ENCODE measurements around the gene RBMS3. TPM values are rescaled to one million over a fixed set of nuclear protein-coding genes. Genes with fewer than 3 reads are reported as not detected.

Gene RBMS3
- total RNA-seq, 1 experiment from 2014 or later: 0.42 TPM

- H3K9ac ChIP-seq (ENCODE audit: low read length): no peak overlapping the region
- H3K4me1 ChIP-seq (ENCODE audit: control insufficient read depth in 1 of 2, insufficient read depth in 2 of 2, low read length in 2 of 2): no peaks in the 10 kb centered on the region
- no peaks in the 10 kb centered on the region for H3K79me2 ChIP-seq (ENCODE audit: insufficient read depth, low read length)
- no peak overlapping the region for H3K27ac ChIP-seq (ENCODE audit: low read depth, low read length)
- ChIA-PET CTCF (no interaction called here), POLR2A (no interaction called here), RAD21 (ENCODE audit: low non-redundant PET in 1 of 2, low total read pairs in 2 of 2, uncharacterized antibody in 2 of 2, unreplicated experiment in 2 of 2) (no interaction called here)
- no TSS peak for BruUV-seq (replicated peaks)
- TF ChIP-seq ZFX (IDR thresholded peaks at IDR 0.05) (no peak), MAX (IDR thresholded peaks at IDR 0.05) (no peak), RAD21 (IDR thresholded peaks at IDR 0.05; ENCODE audit: low read depth) (no peak), SIN3A (IDR thresholded peaks at IDR 0.05; ENCODE audit: low read depth) (no peak), YY1 (IDR thresholded peaks at IDR 0.05; ENCODE audit: extremely low read depth, insufficient replicate concordance, low read depth, low read length) (no peak), TCF7L2 (IDR thresholded peaks at IDR 0.05; ENCODE audit: borderline replicate concordance, extremely low read depth, insufficient read depth, insufficient read length) (no peak), JUND (IDR thresholded peaks at IDR 0.05) (no peak), FOSL1 (IDR thresholded peaks at IDR 0.05; ENCODE audit: low read depth) (no peak), EZH2 (IDR thresholded peaks at IDR 0.05) (no peak), ZNF274 (IDR thresholded peaks at IDR 0.05; ENCODE audit: low read depth, low read length) (no peak), SP1 (IDR thresholded peaks at IDR 0.05; ENCODE audit: low read depth) (no peak), CTCF (IDR thresholded peaks at IDR 0.05 in 2 of 3, conservative IDR thresholded peaks at IDR 0.05 in 1 of 3; ENCODE audit: borderline replicate concordance in 1 of 3, insufficient read depth in 1 of 3, low read depth in 2 of 3, low read length in 2 of 3) (no peak), ATF3 (IDR thresholded peaks at IDR 0.05) (no peak), CEBPB (IDR thresholded peaks at IDR 0.05; ENCODE audit: low read depth) (no peak), REST (IDR thresholded peaks at IDR 0.05; ENCODE audit: low read depth) (no peak)
- no peak overlapping the region for H3K4me3 ChIP-seq (replicated peaks in 1 of 2; ENCODE audit: low read depth in 1 of 2, low read length in 2 of 2)
- no peak for ATAC-seq
- H2AFZ ChIP-seq (ENCODE audit: low read depth, low read length, poor library complexity, severe bottlenecking): no peak overlapping the region
- H4K20me1 ChIP-seq (ENCODE audit: insufficient read depth): no peaks in the 10 kb centered on the region
- no peak for DNase-seq (ENCODE audit: low read depth, low spot score)
- H3K4me2 ChIP-seq (ENCODE audit: low read length): no peak overlapping the region
- H3K27me3 ChIP-seq (ENCODE audit: insufficient read depth, low read length): no peaks in the 10 kb centered on the region
- H3K36me3 ChIP-seq (ENCODE audit: control insufficient read depth in 1 of 2, insufficient read depth in 2 of 2, low read length in 2 of 2): no peaks in the 10 kb centered on the region
- H3K9me3 ChIP-seq (ENCODE audit: control insufficient read depth in 1 of 2, insufficient read depth in 1 of 2, low read depth in 1 of 2, low read length in 2 of 2): no peaks in the 10 kb centered on the region
- no peaks in the 10 kb centered on the region for H3K9me2 ChIP-seq (ENCODE audit: insufficient read depth)
- intact Hi-C loops (cut with micrococcal nuclease): no loop called here
These were observed 480.6 kb downstream of the RBMS3 start for GRCh38 chr3:29761517-29761916.

Data from HCT116 (cell line).